HG03520 (cell line): Measurements from ENCODE around the gene USP16.
"Not testable (repeated sequence)": the region's sequence is repeated elsewhere in the genome, so short reads cannot be mapped to it uniquely, and the experiment has no call there.

Source experiments
- ATAC-seq: cut with Tn5 transposase; IDR thresholded peaks from one replicate; pipeline ENCODE4 v1.9.1; 2021; ENCODE audit warnings: mild to moderate bottlenecking, moderate library complexity; ENCODE audit not compliant: unreplicated experiment

Gene USP16

DNA sequence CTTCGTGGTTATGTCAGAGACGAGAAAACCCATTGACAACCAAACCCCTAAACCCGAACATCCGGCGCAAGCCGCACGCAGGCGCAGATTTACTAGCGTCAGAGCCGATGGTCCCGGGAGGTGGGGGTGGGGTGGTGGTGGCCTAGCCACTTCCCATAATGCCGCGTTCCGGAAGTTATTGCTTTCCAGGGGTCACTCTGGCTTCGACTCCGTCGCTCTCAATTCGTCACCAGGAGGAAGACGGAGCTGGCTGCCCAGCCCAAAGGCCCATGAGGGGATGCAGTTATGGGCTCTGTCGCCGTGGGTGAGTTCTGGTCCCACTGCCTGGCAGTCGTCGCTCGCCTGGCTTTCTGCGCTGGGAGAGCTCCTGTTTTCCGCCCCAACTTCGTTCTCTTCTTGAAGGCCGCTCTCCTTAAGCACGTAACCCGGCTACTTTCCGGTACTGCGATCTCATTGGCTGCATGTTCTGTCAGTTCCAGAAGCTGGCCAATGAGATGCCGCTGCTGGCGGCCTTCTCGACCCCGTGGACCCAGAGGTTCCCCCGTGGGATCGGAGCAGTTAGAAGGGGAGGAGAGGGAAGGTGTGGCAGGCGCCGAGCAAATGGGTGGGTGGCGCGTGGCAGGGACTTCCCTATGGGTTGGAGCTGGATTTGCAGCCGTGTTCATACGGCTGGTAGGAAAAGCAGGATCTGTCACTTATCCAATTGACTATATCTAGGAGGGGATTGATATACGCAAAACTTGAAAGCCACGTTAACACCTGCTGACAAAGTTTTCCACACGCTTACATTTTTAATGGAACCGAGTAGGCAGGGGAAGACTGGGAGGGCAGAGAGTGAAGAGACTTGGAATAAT is at the start of gene USP16:
TSS of gene USP16 (plus strand) at position 195 of the 854 bp plus-strand sequence. CDS start 3,246 bp downstream, outside the sequence.
- peak; percentile 97 for ATAC-seq

DNA sequence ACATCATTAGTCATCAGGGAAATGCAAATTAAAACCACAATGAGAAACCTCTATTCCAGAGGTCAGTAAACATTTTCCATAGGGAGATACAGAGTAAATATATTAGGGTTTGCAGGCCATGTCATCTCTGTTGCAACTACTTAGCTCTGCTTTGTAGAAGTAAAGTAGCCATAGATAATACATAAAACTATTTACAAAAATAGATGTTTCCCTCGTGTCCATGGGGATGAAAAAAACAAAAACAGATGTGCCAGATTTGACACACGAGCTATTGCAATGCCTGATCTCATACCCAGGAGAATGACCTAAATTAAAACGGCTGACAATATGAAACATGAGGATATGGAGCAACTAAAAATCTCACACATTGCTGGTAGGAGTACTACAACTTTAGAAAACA is 49.1 kb upstream of the USP16 start:
- ATAC-seq, result no peak

DNA sequence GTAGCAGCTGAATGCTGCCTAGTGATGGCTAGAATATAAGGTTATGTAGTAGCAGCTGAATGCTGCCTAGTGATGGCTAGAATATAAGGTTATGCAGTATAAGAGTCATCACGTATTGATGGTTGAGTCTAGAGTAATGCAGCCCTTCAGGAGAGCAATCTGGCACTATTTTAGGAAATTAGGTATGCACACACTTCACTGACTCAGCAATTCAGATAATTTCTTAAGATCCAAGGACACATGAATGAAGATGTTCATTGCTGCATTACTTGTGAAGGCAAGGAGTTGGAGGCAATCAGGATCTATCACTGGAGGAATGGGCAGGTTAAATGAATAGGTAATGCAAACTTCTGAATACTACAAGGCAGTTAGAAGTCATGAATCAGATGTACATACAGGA is 45.4 kb upstream of the USP16 start:
- ATAC-seq, result no peak

DNA sequence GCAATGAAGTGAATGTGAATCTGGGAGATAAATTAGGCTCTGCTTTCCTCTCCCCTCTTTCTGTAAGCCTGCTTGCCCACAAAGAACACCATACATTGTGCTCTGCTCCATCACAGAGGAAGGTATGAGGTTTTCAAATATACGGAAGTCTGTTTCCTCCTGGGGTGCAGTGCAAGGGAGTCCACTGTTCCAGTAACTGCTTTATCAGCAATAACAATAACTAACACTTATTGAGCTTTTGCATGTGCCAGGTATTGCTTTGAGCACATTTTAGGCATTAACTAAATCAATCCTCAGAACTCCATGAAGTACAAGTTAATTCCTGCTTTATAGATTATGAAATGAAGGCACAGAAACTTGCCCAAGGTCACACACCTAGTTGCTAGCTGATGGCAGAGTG is 41.8 kb upstream of the USP16 start:
- no peak for ATAC-seq

DNA sequence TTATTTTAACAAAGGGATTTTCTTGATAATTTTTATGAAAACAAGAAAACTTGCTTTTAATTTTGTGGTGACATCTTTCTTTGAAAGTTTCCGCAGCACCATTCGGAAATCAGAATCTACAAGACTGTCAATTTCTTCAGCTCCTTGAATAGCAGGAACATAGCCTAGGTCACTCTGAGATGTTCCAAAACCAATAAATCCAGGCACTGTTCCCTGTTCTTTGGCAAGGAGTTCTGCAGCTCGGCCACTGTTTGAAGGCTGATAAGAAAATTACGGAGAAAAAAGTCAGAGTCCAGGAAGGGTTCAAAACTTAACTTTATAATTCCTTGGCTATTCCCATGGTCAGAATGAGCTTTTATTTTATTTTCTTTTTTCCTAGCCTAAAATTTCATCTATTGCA is 37.8 kb upstream of the USP16 start:
- no peak for ATAC-seq

DNA sequence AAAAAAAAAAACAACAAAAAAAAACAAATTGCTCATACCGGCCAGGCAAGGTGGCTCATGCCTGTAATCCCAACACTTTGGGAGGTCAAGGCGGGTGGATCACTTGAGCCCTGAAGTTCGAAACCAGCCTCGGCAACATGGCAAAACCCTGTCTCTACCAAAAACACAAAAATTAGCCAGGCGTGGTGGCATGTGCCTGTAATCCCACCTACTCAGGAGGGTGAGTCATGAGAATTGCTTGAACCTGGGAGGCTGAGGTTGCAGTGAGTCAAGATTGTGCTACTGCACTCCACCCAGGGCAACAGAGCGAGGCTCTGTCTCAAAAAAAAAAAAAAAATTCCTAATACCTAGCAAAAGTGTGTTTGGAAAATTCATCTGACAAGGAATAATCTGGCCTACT is 36.3 kb upstream of the USP16 start:
- ATAC-seq, result not testable (repeated sequence)

DNA sequence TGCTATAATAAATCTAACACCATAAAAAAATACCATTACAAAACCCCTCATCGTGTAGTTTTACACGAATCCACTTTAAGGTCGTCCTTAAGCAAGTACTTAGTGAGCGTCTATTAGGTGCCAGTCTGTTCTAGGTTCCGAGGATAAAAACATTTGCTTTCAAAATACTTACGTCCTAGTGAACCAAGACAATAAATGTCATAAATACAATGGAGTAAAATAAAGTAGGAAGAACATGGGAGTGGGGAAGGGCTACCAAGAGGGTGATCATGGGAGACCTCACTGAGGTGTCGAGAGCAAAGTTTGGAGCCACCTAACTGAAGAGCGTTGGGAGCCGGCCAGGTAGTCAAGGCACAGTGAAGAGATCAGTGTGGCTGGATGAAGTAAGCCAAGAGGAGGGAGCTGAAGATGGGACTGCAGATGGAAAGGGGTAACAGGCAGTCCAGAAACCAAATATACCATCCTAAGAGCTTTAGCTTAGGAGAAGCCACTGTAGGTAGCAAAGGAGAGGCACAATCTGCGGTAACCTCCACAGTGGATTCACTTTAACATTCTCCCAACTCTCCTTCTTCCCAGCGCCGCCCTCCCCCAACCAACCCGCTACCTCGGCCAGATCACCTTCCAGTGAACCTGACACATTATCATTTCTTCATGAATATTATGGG is 32.5 kb upstream of the USP16 start:
- ATAC-seq, result peak; percentile 0

DNA sequence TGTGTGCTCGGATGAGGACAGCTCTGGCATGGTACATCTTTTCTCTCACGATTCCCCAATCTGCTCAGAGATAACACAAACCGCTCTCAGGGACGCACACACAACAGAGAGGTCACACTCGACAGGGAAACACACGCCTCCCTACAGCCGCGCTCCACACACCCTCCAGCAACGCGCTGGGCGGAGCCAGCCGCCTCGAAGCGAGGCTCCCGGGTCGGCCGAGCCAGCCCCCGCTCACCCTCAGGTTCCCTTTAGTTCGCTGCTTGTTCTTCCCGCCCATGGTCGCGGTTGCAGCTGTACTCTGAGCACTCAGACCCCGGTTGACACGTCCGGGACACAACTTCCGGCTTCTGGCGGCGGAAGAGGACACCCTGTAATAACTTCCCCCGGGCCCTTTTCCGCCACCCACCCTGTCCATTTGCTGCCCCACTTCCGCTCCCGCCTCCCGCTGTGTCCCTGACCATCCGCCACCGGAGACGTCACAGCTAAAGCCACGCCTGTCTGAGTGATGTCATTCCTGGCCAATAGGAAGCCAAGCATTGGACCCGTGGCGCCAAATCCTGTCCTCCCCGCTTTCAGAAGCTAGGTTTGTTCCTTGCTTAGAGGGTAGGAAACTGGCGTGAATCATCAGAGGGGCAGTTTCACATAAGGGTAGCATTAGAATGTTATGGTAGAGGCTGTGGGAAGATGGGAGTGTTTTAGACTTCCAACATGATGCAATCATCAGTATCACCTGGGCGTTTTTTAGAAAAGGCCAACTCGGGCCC is 31.8 kb upstream of the USP16 start, which contains the start of gene LTN1:
TSS of gene LTN1 (minus strand) at position 352 of the 767 bp plus-strand sequence. CDS start at position 280, 72 bp downstream.
- peak; percentile 97 for ATAC-seq

DNA sequence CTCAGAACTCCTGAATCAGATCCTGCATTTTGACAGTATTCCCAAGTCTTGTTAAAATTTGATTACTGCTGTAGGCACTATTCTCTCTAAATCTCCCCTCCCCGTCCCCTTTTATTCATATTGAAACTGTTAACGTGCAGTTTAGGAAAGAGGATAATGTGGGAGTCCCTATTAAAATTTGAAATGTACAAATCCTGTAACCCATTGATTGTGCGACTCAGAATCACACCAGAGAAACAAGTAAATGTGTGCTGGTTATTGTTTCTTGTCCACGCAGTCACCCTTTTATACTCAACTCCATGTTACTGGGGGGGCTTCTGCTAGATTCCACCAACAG is 31.2 kb upstream of the USP16 start:
- no peak for ATAC-seq

DNA sequence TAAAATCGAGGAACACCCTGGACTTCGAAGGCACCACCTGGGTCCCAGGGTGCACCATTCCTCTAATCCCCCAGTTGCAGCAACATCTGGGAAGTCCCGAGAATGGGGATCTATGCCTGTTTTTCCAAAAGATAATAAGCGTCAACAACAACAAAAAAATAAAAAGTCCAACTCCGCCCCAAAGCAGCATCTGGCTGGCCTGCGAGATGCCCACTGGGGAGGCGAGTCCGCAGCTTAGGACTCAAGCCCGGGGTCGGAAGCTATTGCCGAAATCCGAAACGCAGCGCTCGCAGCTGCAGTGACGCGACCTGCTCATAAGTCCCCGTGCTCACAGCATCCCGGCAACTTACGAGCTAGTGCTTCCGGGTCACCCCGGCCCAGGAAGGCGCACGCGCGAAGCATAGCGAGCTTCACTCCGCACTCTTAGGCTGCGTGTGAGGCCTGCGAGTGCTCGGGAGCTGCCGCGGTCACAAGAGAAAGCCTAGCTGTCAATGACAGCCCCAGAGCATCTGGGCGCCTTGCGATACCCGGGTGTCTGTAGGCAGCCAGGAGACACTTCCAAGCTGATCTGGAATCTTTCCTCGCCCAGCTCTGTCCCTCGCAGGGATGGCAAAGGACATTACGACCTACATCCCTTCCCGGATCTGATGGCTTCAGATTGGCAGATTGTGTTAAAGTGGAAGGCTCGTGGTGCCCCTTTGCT is 21.9 kb upstream of the USP16 start:
- peak; percentile 98 for ATAC-seq

DNA sequence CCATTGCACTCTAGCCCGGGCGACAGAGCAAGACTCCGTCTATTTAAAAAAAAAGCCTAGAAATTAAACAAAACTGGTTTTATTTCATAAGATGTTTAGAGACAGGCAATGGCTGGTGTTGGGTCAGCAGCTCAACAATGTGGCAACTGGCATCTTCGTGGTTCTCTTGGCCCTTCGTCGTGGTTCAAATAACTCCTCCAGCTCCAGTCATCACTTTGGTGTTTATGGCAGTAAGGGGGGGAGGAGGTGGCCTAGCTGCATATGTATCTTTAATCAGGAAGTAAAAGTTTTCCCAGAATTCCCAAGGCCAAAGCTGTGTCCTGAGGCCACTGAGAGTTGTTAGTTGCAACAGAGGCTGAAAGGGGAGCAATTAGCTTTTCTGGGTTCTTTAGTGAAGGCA is 18.8 kb upstream of the USP16 start:
- ATAC-seq, result no peak

DNA sequence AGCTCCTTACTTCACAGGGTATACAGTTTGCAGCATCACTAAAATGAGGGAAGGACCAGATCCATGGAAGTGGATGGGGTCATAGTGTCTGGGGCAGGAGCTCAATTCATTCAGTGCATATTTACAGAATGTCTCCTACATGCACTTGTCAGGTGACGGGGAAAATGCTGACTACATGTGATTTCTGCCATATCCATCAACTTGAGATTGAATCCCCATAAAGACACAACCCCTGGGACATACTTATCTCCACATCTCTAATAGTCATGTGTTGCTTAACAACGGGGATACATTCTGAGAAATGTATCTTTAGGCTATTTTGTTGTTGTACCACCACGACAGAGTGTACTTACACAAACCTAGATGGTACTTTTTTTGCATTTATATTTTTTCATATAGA is 17.3 kb upstream of the USP16 start:
- no peak for ATAC-seq

DNA sequence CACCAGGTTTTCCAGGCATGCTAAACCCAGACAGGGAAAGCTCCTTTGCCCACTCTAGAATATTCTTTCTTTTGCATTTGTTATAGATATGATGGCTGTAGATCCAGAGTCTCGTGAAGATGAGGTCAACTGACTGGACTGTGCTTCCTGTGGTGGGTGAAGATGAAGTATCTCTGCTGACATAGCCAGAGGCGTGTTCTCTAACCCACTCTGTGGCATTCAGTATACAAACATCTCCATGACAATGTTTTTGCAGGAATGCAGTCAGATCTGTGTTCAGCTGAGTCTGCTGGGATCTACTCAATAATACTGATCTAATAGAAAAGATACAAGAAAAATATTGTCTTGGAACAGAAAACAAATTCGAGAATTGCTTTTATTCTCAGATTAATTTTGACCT is 16.7 kb upstream of the USP16 start:
- ATAC-seq, result no peak

DNA sequence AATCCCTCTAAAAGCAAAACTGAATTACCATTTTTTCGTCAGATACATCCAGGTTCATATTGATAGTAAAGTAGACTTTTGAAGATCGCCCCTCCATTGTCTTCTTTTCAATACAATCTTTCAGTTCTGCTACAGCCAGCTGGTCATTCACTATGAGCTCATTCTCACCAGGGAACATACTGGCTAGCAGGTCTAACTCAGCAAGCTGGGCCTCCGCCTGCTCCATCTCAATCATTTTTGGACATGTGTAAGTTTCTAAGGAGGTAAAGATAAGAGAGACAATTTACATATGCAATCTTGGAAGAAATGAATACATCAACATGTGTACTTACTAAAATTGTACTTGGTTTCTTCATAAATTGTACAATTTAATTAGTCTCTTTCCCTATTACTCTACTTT is 16.1 kb upstream of the USP16 start:
- no peak for ATAC-seq

DNA sequence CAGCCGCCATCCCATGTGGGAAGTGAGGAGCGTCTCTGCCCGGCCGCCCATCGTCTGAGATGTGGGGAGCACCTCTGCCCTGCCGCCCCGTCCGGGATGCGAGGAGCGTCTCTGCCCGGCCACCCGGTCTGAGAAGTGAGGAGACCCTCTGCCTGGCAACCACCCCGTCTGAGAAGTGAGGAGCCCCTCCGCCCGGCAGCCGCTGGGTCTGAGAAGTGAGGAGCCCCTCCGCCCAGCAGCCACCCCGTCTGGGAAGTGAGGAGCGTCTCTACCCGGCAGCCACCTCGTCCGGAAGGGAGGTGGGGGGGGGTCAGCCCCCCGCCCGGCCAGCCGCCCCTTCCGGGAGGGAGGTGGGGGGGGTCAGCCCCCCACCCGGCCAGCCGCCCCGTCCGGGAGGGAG is 13.2 kb upstream of the USP16 start:
- ATAC-seq, result not testable (repeated sequence)

DNA sequence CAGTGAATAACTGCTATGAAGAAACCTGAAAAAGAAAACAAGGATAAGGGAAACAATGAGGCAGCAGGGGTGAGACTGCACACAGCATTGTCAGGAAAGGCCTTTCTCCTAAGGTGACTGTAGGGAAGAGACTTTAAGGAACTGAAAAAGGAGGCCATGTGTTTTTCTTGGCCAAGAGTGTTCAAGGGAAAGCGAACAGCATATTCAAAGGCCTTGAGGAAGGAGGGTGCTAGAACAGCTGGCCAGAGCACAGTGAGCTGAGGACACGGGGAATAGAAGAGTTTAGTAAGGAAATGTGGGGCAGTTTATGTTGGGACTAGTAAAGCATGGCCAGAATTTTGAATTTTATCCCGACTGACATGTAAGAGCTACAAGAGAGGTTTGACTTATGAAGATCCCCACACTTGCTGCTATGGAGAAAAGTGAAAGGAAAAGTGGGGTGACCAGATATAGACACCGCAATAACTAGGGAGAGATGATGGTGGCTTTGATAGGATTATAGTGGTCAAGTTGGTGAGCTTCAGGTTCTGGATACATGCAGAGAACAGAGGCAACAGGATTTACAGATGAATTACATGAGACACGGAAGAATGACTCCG is 6.7 kb upstream of the USP16 start:
- no peak for ATAC-seq

DNA sequence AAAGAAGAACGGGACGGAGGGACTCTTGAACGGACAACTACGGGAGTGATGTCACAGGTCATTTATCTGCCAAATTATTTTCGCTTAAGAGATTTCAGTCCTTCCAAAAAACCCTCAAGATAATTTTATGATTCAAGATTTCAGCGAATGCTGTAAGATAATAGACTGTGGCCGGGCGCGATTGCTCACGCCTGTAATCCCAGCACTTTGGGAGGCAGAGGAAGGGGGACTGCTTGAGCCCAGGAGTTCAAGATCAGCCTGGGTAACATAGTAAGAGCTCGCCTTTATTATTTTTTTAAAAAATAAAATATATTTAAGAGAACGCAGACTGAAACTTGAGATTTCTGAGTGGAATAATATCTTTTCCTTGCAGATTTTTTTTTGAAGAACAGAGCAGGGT is 5.9 kb upstream of the USP16 start:
- peak; percentile 22 for ATAC-seq

DNA sequence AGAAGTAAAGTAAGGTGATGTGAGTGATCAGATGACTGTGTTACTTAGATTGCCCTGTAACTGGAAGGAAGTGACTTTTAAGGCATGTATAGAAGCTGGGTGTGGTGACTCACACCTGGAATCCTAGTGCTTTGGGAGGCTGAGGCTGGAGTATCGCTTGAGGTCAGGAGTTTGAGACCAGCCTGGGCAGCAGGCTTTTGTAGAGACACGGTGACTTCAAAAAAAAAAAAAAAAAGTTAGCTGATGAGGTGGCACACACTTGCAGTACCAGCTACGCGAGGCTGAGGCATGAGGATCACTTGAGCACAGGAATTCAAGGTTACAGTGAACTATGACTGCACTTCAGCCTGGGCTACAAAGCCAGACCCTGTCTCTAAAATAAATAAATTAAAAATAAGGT is 2.3 kb upstream of the USP16 start:
- ATAC-seq, result no peak

DNA sequence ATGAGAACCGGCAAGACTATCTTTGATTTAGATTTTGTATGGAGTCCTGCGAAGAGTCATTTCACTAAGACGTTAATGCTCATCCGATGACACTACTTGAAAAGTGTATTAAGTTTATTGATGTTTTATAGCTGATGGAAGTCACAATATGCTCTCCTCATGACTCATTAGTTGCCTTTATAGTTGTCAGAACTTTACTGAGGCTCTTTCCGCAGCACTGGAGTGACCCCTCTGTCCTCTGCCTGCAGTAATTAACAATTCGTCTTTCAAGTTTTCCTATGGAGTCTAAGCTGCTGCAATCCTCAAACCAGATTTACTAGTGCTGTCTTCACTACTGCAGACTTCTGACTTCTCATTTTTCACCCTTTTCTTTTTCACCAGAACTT is 853 bp downstream of the USP16 start:
- no peak for ATAC-seq

DNA sequence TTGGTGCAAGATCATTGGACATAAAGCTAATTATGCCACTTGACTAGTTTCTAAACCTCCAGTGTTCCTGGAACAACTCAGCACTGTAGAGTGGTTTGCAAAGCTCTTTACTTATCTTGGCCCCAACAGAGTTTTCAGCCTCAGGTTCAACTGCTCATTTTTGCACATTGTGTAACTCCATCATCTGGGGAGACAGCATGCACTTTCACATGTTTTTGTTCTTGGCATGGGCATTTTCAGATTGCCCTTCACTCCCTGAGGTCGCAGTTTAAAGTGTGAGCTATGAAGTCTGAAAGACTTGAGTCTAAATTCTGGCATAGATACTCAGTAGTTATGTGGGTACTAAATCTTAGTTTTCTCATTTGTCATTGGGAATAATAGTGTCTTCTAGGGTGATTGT is 5.1 kb downstream of the USP16 start:
- ATAC-seq, result no peak

DNA sequence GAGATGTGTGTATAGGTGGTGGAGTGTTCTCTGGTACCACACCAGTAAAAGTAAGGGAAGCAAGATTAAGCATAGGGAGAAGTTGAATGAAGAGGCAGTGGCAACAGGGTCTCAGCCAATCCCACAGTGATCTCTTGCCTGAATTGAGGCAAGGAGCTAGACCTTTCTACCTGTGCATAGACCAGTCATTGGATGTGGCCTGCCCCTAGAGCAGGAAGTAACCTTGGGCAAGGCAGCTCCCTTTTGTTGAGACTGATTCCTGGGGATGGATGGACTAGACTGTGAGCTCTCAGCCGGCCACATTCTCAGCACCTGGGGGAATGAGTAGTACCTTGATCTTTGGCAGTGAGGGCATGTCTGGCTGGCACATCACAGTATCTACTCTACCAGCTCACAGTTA is 6.4 kb downstream of the USP16 start:
- ATAC-seq, result no peak
